ENCODE measurements around the gene ZNF280A.

DNA sequence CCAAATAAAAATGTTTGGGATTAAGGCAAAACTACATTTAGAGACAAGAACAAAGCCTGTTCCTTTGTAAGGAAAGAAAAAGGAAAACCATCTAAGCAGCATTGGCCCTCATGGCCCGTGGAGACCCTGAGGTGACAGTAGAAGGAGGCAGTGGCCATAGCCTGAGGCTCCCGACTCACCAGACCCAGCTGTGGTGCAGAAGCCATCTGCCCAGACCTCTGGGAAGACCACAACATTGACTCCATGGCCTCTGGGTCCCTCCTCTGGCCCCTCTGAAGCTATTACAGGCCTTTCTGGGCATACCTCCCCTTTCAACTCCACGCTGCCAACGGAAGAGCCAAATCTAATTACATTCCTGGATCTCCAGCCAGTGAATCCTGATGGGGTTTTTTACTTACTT is 32.6 kb upstream of the ZNF280A start:
- TF ChIP-seq CTCF (IDR thresholded peaks at IDR 0.05) (peak in 1 of 12 donors; percentile 5), POLR2A (IDR thresholded peaks at IDR 0.05) (no peak)

Measured in heart left ventricle (tissue), 13 donors.